K562 (cell line): Measurements from ENCODE around the gene DNAJC6. TPM values are rescaled to one million over a fixed set of nuclear protein-coding genes. Genes with fewer than 3 reads are reported as not detected.

ENCODE experiments used
- ATAC-seq: fragments of 200-7000 bp; cut with Tn5 transposase; 3 replicates; pipeline ENCODE4 v1.9.1; 2020; ENCODE audit warnings: moderate library complexity
- BruUV-seq: library from RNA; stranded (reverse); fragments of 400-500 nt; replicated peaks from 2 replicates; lab custom pipeline; 2021; lab: Mats Ljungman, UMichigan
- CTCF ChIA-PET: fragments of 300-600 bp; formaldehyde crosslinking; extraction: SDS; loops from one replicate; lab custom pipeline; 2021; ENCODE audit warnings: low intra/inter-chr PET ratio; lab: Yijun Ruan, JAX
- POLR2A ChIA-PET: fragments of 300-600, 350-650 bp; sonication (Branson Sonifier 250); formaldehyde crosslinking; extraction: SDS; loops from one replicate; lab custom pipeline; 2021; ENCODE audit warnings: antibody characterized with exemption, inconsistent platforms; lab: Yijun Ruan, JAX
- DNase-seq, 4 experiments: peaks; one replicate each; pipeline versions ENCODE4 v3.0.0 to v3.0.0-alpha.2; 2011 to 2018; ENCODE audit warnings: low spot score in 3 of 4, mixed read lengths in 3 of 4; ENCODE audit errors: extremely low read depth in 1 of 4
- FAIRE-seq: peaks from 2 replicates; lab custom pipeline; 2011; peaks lifted over from hg19 to GRCh38; lab: Jason Lieb, UNC
- H2AFZ ChIP-seq: 2 replicates; pipeline ENCODE4 v1.6.0; 2011; ENCODE audit warnings: low read depth, low read length, control low read depth, inconsistent platforms
- H3K27ac ChIP-seq: fragments of 200-600 bp; 3 replicates; pipeline ENCODE4 v1.8.0; 2011; ENCODE audit warnings: low read depth, mild to moderate bottlenecking, control low read depth, inconsistent platforms, low read length, moderate library complexity, mixed read lengths; ENCODE audit errors: extremely low read depth
- H3K27me3 ChIP-seq, 2 experiments: fragments of 300-600 bp in 1 of 2; 2 replicates in 1 of 2; 3 replicates in 1 of 2; pipeline versions ENCODE4 v1.6.0 to v1.8.0; 2011; ENCODE audit warnings: inconsistent platforms in 2 of 2, low read length in 2 of 2, mild to moderate bottlenecking in 1 of 2, mixed read lengths in 1 of 2, moderate library complexity in 1 of 2; ENCODE audit not compliant: control insufficient read depth in 2 of 2, insufficient read depth in 2 of 2
- H3K36me3 ChIP-seq: fragments of 300-600 bp; 3 replicates; pipeline ENCODE4 v1.8.0; 2011; ENCODE audit warnings: mild to moderate bottlenecking, low read length, inconsistent platforms; ENCODE audit not compliant: control insufficient read depth, insufficient read depth
- H3K4me1 ChIP-seq, 2 experiments: fragments of 200-600 bp in 1 of 2; replicated peaks in 1 of 2; 2 replicates in 1 of 2; 3 replicates in 1 of 2; pipeline versions ENCODE4 v1.5.1 to v1.8.0; 2011; ENCODE audit warnings: inconsistent platforms in 2 of 2, low read length in 2 of 2, mild to moderate bottlenecking in 1 of 2, mixed read lengths in 1 of 2, moderate library complexity in 1 of 2; ENCODE audit not compliant: control insufficient read depth in 2 of 2, insufficient read depth in 2 of 2
- H3K4me2 ChIP-seq: 2 replicates; pipeline ENCODE4 v1.6.1; 2011; ENCODE audit warnings: low read length, control low read depth, inconsistent platforms, mixed read lengths; ENCODE audit not compliant: insufficient read depth
- H3K4me3 ChIP-seq: fragments of 200-600 bp; sonication (generic), shearing (Covaris generic); 2 replicates; pipeline ENCODE4 v1.5.1; 2016; ENCODE audit warnings: control low read depth, inconsistent platforms
- H3K79me2 ChIP-seq: fragments of 200-600 bp; 3 replicates; pipeline ENCODE4 v1.8.0; 2011; ENCODE audit warnings: low read length, inconsistent platforms; ENCODE audit not compliant: control insufficient read depth, insufficient read depth
- H3K9ac ChIP-seq, 2 experiments: 2 replicates each; pipeline versions ENCODE4 v1.6.0 to v1.6.1; 2011; ENCODE audit warnings: low read depth in 2 of 2, low read length in 2 of 2, control low read depth in 1 of 2, inconsistent platforms in 1 of 2, mild to moderate bottlenecking in 1 of 2, mixed read lengths in 1 of 2; ENCODE audit not compliant: insufficient read depth in 1 of 2
- H3K9me1 ChIP-seq: one replicate; pipeline ENCODE4 v1.6.0; 2011; ENCODE audit warnings: inconsistent platforms, mild to moderate bottlenecking, low read length, moderate library complexity; ENCODE audit not compliant: control insufficient read depth, insufficient read depth
- H3K9me3 ChIP-seq: replicated peaks from 2 replicates; pipeline ENCODE4 v1.5.1; 2011; ENCODE audit warnings: low read depth, low read length, inconsistent platforms; ENCODE audit not compliant: control insufficient read depth, insufficient read depth
- H4K20me1 ChIP-seq: replicated peaks from 2 replicates; pipeline ENCODE4 v1.6.1; 2011; ENCODE audit warnings: low read length, inconsistent platforms, mixed read lengths; ENCODE audit not compliant: control insufficient read depth, insufficient read depth
- ARHGAP35 ChIP-seq: fragments of 450-650 bp; IDR thresholded peaks from 2 replicates; pipeline ENCODE4 v1.6.1; 2018; ENCODE audit not compliant: partially characterized antibody
- E2F1 ChIP-seq: sonication (generic); formaldehyde crosslinking; IDR thresholded peaks from 2 replicates; pipeline ENCODE4 v1.8.1; 2023; ENCODE audit warnings: mild to moderate bottlenecking, missing genetic modification reagents, moderate library complexity
- EHMT2 ChIP-seq: fragments of 450-650 bp; IDR thresholded peaks from 2 replicates; pipeline ENCODE4 v1.6.1; 2018; ENCODE audit warnings: antibody characterized with exemption
- ERF ChIP-seq: fragments of 450-650 bp; formaldehyde crosslinking; IDR thresholded peaks from 2 replicates; pipeline ENCODE4 v1.4.0; 2020; ENCODE audit warnings: mild to moderate bottlenecking, mixed read lengths
- HBP1 ChIP-seq: fragments of 450-650 bp; formaldehyde crosslinking; IDR thresholded peaks from 2 replicates; pipeline ENCODE4 v1.4.0; 2022; ENCODE audit warnings: missing genetic modification characterization
- HDAC1 ChIP-seq, 2 experiments: fragments of 450-650 bp; IDR thresholded peaks; 2 replicates each; pipeline ENCODE4 v1.6.1; 2016 to 2017; ENCODE audit warnings: inconsistent platforms in 1 of 2, mild to moderate bottlenecking in 1 of 2, moderate library complexity in 1 of 2
- MTA1 ChIP-seq: fragments of 450-650 bp; IDR thresholded peaks from 2 replicates; pipeline ENCODE4 v1.6.1; 2017; ENCODE audit warnings: borderline replicate concordance
- POLR2B ChIP-seq: fragments of 450-650 bp; IDR thresholded peaks from 2 replicates; pipeline ENCODE4 v1.6.1; 2018; ENCODE audit warnings: low read depth; ENCODE audit not compliant: partially characterized antibody
- SUPT5H ChIP-seq: fragments of 450-650 bp; IDR thresholded peaks from 2 replicates; pipeline ENCODE4 v1.6.1; 2016
- THRB ChIP-seq: fragments of 450-650 bp; formaldehyde crosslinking; conservative IDR thresholded peaks from 2 replicates; pipeline ENCODE4 v1.4.0; 2022; ENCODE audit warnings: mild to moderate bottlenecking, missing genetic modification characterization
- ZNF398 ChIP-seq: fragments of 250-450 bp; sonication (Bioruptor Pico); IDR thresholded peaks from 2 replicates; pipeline ENCODE4 v1.8.0; 2021; ENCODE audit warnings: moderate library complexity, mild to moderate bottlenecking, inconsistent platforms
- ZNF512 ChIP-seq: IDR thresholded peaks from 2 replicates; pipeline ENCODE4 v1.6.1; 2016; ENCODE audit warnings: missing genetic modification characterization, missing compliant biosample characterization
- WGBS: fragments of 100-300 bp; shearing (Covaris generic); methylation state at CpG from one replicate; pipeline ENCODE4 v1.1.6; 2016; ENCODE audit warnings: low coverage, mixed read lengths; ENCODE audit not compliant: insufficient coverage; ENCODE audit errors: missing lambda C conversion rate; 5-methylcytosine and 5-hydroxymethylcytosine counted together
- in situ Hi-C: fragments of 300-500 bp; cut with MboI; formaldehyde crosslinking; loops from 4 replicates; pipeline ENCODE4 v1.15.0; 2018; ENCODE audit warnings: inconsistent platforms, mixed read lengths
- intact Hi-C: fragments of 100-400 bp; cut with micrococcal nuclease; formaldehyde crosslinking; loops from 2 replicates; pipeline ENCODE4 v1.14.2; 2022
- polyA plus RNA-seq, 8 experiments: library from polyadenylated mRNA; depleted of rRNA in 4 of 8; stranded (reverse) in 5 of 8; unstranded in 3 of 8; fragments of >200 nt; fragmentation: Nextera tagmentation in 2 of 8; fragmentation: Illumina TruSeq in 1 of 8; extraction: Ambion mirVana in 2 of 8; extraction: Trizol in 1 of 8; gene quantifications; 2 replicates each; pipeline versions ENCODE4 v1.2.1 to v1.2.3, GENCODE V29; 2011 to 2014; ENCODE audit warnings: inconsistent platforms in 1 of 8, missing spikeins in 1 of 8
- total RNA-seq, 7 experiments: library from RNA; depleted of rRNA in 6 of 7; stranded (reverse); fragments of >200 nt in 6 of 7; fragmentation: Illumina TruSeq in 2 of 7; extraction: Trizol in 2 of 7; gene quantifications; 2 replicates each; pipeline versions ENCODE4 v1.2.1 to v1.2.3, GENCODE V29; 2011 to 2021; ENCODE audit warnings: low replicate concordance in 1 of 7

The DNAJC6 gene
- total and polyA plus RNA-seq, 9 of the 15 experiments (the other 6 are each of a cell fraction or from before 2014, with no cell fraction given) = 6.7 to 78.7 (median 28.0) TPM

- Histone ChIP-seq H3K9ac (no peak overlapping the region), H3K9me1 (no peaks in the 10 kb centered on the region), H2AFZ (no peak overlapping the region), H3K27ac (no peak overlapping the region; the same call in 2 of the 3 replicates), H4K20me1 (no peaks in the 10 kb centered on the region), H3K9me3 (no peaks in the 10 kb centered on the region), H3K36me3 (peaks cover 68% of the 10 kb centered on the region), H3K4me1 (peaks cover 0 to 9% of the 10 kb centered on the region in 2 experiments; a peak in 2 of 5 replicates), H3K79me2 (peaks cover 26% of the 10 kb centered on the region), H3K4me2 (no peak overlapping the region), H3K4me3 (no peak overlapping the region), H3K27me3 (no peaks in the 10 kb centered on the region)
- DNase-seq = no peak
- in situ Hi-C loops (no loop called here), intact Hi-C loops (no loop called here)
- no TSS peak for BruUV-seq
- 100% methylated on average over 1 of the region's 2 CpGs for WGBS
- FAIRE-seq = no peak
- TF ChIP-seq SUPT5H (0 out of 2 replicates have a peak, but pooled peaks have one; percentile 23), POLR2B (peak; percentile 22), E2F1 (CRISPR knock-in tag) (no peak), ARHGAP35 (peak; percentile 27), ZNF398 (CRISPR knock-in tag) (no peak), HDAC1 (IDR thresholded peaks at IDR 0.05) (peak in 1 of 2 experiments; percentile 41; a peak in 1 of 4 replicates), HBP1 (peak; percentile 48; the same call in 1 of the 2 replicates), MTA1 (0 out of 2 replicates have a peak, but pooled peaks have one; percentile 42), THRB (CRISPR knock-in tag) (0 out of 2 replicates have a peak, but pooled peaks have one; percentile 50), ZNF512 (tag) (peak; percentile 59), ERF (CRISPR knock-in tag) (no peak), EHMT2 (0 out of 2 replicates have a peak, but pooled peaks have one; percentile 39)
- CTCF ChIA-PET = no interaction called here
- ATAC-seq = no peak
- POLR2A ChIA-PET = interaction anchor here (0.8 to 1.0 kb wide), 2 partner anchors 12 to 136 kb away, joined by 3 to 4 read pairs; no protein-coding TSS in a partner anchor
These were observed 59.1 kb downstream of the DNAJC6 start for GRCh38 chr1:65368403-65368802.
